BLaER1 treated with 17β-estradiol and CSF1 and Interleukin-3, amounts not matched to agents 10 nM and 100 nM (cell line): ENCODE results near the gene C3orf20.

Experiments
- H3K27ac ChIP-seq, 11 experiments: shearing (Covaris generic); formaldehyde crosslinking; 2 replicates each; pipeline ENCODE4 v1.8.1; 2022
- H3K27me3 ChIP-seq, 11 experiments: shearing (Covaris generic); formaldehyde crosslinking; 2 replicates each; pipeline ENCODE4 v1.8.1; 2022
- H3K36me3 ChIP-seq, 11 experiments: shearing (Covaris generic); formaldehyde crosslinking; 2 replicates each; pipeline ENCODE4 v1.8.1; 2022
- H3K4me1 ChIP-seq, 10 experiments: shearing (Covaris generic); formaldehyde crosslinking; 2 replicates each; pipeline ENCODE4 v1.8.1; 2022
- H3K4me2 ChIP-seq, 11 experiments: shearing (Covaris generic); formaldehyde crosslinking; 2 replicates each; pipeline ENCODE4 v1.8.1; 2022
- H3K4me3 ChIP-seq, 10 experiments: shearing (Covaris generic); formaldehyde crosslinking; 2 replicates each; pipeline ENCODE4 v1.8.1; 2022
- H3K9ac ChIP-seq, 11 experiments: shearing (Covaris generic); formaldehyde crosslinking; 2 replicates each; pipeline ENCODE4 v1.8.1; 2022
- H3K9me3 ChIP-seq, 11 experiments: shearing (Covaris generic); formaldehyde crosslinking; replicated peaks in 1 of 11; 2 replicates each; pipeline ENCODE4 v1.8.1; 2022
- H4K20me1 ChIP-seq, 11 experiments: shearing (Covaris generic); formaldehyde crosslinking; 2 replicates each; pipeline ENCODE4 v1.8.1; 2022
- Cebpa-rat ChIP-seq, 11 experiments: shearing (Covaris generic); IDR thresholded peaks; 2 replicates each; pipeline ENCODE4 v1.8.1; 2022

C3orf20 gene

DNA sequence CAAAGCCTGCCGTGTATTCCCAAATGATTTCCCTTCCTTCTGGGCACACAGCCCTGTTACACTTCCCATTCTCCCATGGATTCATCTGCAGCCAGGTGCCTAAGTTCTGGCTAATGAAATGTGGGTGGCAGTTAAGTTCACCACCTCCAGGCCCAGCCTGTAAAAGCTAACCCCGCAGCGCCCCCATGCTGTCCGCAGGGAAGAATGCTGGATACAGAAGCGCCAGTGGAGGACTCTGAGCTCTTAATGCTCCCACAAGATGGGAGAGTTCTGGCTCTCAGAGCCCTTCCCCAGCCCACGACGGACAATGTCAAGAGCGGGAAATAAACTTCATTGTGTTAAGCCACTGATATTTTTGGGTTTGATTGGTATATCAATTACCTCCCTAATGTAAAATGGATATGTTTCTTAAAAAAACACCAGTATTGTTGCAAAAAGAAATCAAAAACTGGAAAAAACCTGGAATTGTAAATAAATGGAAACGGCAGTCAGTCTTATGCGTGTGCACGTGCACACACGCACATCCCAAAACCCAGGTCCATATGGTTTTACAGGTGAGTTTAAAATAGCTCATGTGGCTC lies 106.1 kb downstream of the C3orf20 start:
- Histone ChIP-seq H3K27me3 (no peaks in the 10 kb centered on the region), H3K9me3 (peaks cover 17 to 36% (median 28%) of the 10 kb centered on the region in 11 experiments; a peak in 21 of 22 replicates), H4K20me1 (no peaks in the 10 kb centered on the region), H3K4me3 (no peak overlapping the region), H3K4me2 (no peak overlapping the region), H3K4me1 (peaks cover 0 to 11% (median 8%) of the 10 kb centered on the region in 10 experiments; a peak in 12 of 20 replicates), H3K36me3 (no peaks in the 10 kb centered on the region), H3K27ac (no peak overlapping the region), H3K9ac (no peak overlapping the region)
- no peak for TF ChIP-seq Cebpa-rat (IDR thresholded peaks at IDR 0.05)

DNA sequence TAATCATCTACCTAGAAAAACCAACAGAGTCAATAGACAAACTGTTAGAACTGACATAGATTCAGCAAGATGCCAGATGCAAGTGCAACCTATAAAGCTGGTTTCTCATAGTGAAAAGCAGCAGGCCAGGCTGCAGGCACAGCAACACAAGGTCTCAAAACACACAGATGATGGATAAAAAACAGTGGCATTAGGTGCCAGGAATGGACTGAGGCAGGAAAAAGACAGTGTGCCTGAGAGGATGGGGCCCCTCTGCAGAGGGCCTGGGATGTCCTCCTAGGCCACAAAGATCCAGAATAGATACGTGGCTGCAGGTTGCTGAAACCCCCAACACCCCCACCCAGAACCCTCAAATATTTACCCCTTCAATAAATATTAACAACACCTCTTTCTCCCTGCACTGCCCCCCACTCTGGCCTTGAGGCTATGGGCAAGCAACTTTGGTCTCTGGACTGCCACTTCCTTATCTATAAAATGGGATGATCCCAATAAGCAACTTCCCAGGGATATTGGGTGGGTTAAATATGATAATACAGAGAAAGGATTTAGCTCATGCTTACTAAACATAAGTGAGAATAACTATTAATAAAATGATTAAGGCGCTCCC lies 108.6 kb downstream of the C3orf20 start:
- Histone ChIP-seq H3K4me1 (peaks cover 0 to 19% (median 13%) of the 10 kb centered on the region in 10 experiments; a peak in 13 of 20 replicates), H3K9ac (no peak overlapping the region), H4K20me1 (no peaks in the 10 kb centered on the region), H3K27ac (no peak overlapping the region), H3K9me3 (peaks cover 16 to 35% (median 25%) of the 10 kb centered on the region in 11 experiments), H3K27me3 (no peaks in the 10 kb centered on the region), H3K4me2 (peak overlapping the region in 5 of 11 experiments; percentile 18 to 44 (median 23); a peak in 4 of 22 replicates), H3K4me3 (no peak overlapping the region), H3K36me3 (no peaks in the 10 kb centered on the region)
- TF ChIP-seq Cebpa-rat (IDR thresholded peaks at IDR 0.05): no peak

DNA sequence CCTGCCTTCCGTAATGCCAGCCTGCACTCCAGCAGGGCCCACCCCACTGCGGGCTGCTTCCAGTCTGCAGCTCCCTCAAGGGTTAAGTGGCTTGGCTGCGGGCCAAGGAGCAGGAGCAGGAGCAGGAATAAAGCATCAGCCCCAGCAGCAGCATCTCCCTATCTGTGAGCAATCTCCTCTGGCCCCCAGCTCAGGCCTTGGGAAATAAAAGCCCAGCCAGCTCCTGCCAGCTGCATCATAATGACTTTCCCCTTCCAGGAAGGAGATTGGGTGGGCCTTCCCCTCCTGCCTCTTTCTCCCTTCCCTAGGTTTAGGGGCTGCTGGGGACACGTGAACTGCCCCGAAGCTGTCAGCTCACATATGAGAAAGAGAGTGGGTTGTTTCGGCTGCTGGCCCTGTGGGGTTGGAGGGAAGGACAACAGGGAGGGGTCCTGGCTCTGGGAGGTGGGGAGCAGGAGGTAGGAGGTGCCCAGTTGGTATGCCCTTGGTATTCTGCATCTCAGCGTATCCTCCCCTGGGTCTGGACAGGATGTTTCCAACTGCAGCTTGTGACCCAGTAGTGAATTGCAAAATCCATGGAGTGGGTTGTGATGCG lies 109.2 kb downstream of the C3orf20 start:
- H3K4me1 ChIP-seq: peaks cover 0 to 21% (median 13%) of the 10 kb centered on the region in 10 experiments; a peak in 13 of 20 replicates
- H3K27ac ChIP-seq: no peak overlapping the region; a peak in 1 of 22 replicates
- no peak overlapping the region; a peak in 1 of 22 replicates for H3K9ac ChIP-seq
- peaks cover 10 to 29% (median 19%) of the 10 kb centered on the region in 11 experiments; a peak in 21 of 22 replicates for H3K9me3 ChIP-seq
- no peak for TF ChIP-seq Cebpa-rat (IDR thresholded peaks at IDR 0.05)
- peak overlapping the region in 6 of 11 experiments; percentile 15 to 44 (median 20); a peak in 8 of 22 replicates for H3K4me2 ChIP-seq
- no peaks in the 10 kb centered on the region for H3K27me3 ChIP-seq
- H3K36me3 ChIP-seq: no peaks in the 10 kb centered on the region
- H4K20me1 ChIP-seq: no peaks in the 10 kb centered on the region
- no peak overlapping the region for H3K4me3 ChIP-seq

DNA sequence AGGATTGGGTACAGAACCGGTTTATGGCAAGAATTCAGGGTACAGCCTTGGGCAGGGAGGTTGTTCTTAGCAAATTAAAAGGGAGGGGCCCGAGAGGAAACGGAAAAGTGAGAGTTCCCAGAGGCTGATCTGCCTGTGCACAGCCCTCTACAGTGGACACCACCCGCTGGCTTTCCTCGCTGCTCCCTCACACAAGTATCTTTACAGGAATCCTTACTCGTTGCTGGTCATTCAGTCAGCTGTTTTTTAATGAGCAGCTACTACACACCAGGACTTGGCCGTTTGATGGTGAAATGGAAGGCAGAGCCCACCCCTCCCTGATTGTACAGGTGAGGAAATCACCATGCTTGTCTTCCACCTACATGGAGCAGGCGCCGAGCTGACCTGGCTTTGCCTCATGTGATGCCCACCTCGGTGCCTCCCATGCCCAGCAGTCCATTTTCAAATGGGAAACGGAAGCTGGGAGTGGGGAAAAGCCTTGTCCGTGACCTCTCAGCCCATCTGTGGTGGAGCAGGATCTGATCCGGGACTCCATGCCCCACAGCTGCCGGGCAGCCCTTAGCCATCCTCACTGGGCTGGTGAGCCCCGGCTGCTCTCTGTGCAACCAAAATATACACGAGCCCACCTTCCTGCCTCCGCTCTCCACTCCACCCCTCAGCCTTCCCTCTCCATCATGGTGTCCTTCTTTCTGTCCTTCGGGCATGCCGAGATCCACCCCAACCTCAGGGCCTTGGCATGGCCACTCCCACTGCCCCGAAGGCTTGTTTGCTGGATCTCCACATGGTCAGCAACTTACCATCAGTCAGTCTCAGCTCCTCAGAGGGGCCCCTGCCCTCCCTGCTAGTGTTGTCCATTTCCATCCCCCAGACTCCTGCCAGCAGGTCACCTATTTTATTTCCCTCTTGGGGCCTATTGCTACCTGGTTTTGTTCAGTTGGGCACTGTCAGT lies 110.5 kb downstream of the C3orf20 start:
- H4K20me1 ChIP-seq: no peaks in the 10 kb centered on the region
- TF ChIP-seq Cebpa-rat (IDR thresholded peaks at IDR 0.05): no peak

DNA sequence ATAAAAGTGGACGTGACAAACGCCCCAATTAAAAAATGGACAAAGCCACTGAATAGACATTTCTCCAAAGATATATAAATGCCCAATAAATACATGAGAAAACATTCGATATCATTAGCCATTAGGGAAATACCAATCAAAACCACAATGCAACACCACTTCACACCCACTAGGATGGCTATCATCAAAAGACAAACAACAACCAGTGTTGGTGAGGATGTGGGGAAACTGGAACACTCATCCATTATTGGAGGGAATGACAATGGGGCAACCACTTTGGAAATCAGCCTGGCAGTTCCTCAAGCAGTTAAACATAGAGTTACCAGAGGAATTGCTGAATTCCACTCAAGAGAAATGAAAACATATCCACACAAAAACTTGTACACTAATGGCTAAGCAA lies 111.4 kb downstream of the C3orf20 start:
- Histone ChIP-seq H3K27me3 (no peaks in the 10 kb centered on the region), H3K4me1 (peaks cover 0 to 21% (median 13%) of the 10 kb centered on the region in 10 experiments; a peak in 13 of 20 replicates), H3K36me3 (no peaks in the 10 kb centered on the region), H3K9me3 (peaks cover 0 to 18% (median 10%) of the 10 kb centered on the region in 11 experiments; a peak in 9 of 22 replicates), H3K27ac (no peak overlapping the region), H3K9ac (no peak overlapping the region), H3K4me2 (no peak overlapping the region), H4K20me1 (no peaks in the 10 kb centered on the region), H3K4me3 (no peak overlapping the region)
- no peak for TF ChIP-seq Cebpa-rat (IDR thresholded peaks at IDR 0.05)

More for the DNA sequence above, 110.5 kb downstream of the C3orf20 start:
- Histone ChIP-seq H3K9me3 (peaks cover 0 to 18% (median 10%) of the 10 kb centered on the region in 11 experiments; a peak in 9 of 22 replicates), H3K4me1 (peaks cover 0 to 21% (median 13%) of the 10 kb centered on the region in 10 experiments; a peak in 13 of 20 replicates), H3K27ac (no peak overlapping the region), H3K36me3 (no peaks in the 10 kb centered on the region), H3K4me2 (no peak overlapping the region), H3K4me3 (no peak overlapping the region), H3K9ac (no peak overlapping the region), H3K27me3 (no peaks in the 10 kb centered on the region)

DNA sequence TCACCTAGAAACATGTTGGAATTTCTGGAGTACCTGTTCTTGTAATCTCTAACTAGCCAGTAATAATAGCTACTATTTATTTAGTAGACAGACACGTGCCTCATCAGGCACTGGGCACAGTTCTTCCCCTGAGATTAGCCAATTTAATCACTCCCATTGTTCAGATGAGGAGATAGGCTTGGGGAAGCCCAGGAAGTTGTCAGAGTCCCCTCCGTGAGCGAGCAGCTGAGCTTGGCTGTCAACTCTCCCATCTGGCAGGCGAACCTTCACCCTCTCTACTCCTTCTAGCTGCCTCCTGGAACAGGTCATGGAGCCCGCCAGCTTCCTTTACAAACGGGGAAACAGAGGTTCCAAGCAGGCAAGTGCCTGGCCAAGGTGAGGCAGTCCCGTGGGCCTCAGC lies 112.7 kb downstream of the C3orf20 start:
- no peak for TF ChIP-seq Cebpa-rat (IDR thresholded peaks at IDR 0.05)
- Histone ChIP-seq H3K36me3 (no peaks in the 10 kb centered on the region), H3K27me3 (no peaks in the 10 kb centered on the region), H3K9me3 (peaks cover 0 to 18% (median 10%) of the 10 kb centered on the region in 11 experiments; a peak in 9 of 22 replicates), H3K27ac (no peak overlapping the region), H4K20me1 (no peaks in the 10 kb centered on the region), H3K4me3 (no peak overlapping the region), H3K4me2 (peak overlapping the region in 7 of 11 experiments; percentile 3 to 46 (median 24); a peak in 8 of 22 replicates), H3K4me1 (peaks cover 0 to 28% (median 16%) of the 10 kb centered on the region in 10 experiments; a peak in 16 of 20 replicates), H3K9ac (no peak overlapping the region)

DNA sequence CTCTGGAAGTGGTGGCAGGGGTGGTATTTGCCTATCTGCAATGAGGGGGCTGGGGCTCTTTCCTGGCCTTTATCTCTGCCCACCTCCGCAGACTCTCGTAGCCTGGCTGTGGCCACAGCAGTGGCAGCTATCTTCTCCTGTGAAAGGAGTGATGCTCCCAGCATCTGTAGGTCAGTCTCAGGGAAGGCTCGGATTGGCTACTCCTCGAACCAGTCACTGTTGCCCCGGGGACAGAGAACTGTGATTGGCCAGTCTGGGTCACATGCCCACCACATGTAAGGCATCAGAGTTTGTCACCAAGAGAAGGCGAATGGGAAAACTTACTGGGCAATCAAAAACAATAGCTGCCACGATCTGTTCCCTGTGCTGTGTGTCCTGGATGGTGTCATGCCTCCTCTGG lies 113.7 kb downstream of the C3orf20 start:
- Histone ChIP-seq H3K4me1 (peaks cover 0 to 38% (median 26%) of the 10 kb centered on the region in 10 experiments; a peak in 16 of 20 replicates), H3K4me3 (no peak overlapping the region), H3K9ac (no peak overlapping the region), H3K4me2 (no peak overlapping the region), H4K20me1 (no peaks in the 10 kb centered on the region), H3K36me3 (no peaks in the 10 kb centered on the region), H3K27me3 (no peaks in the 10 kb centered on the region), H3K9me3 (peaks cover 0 to 18% (median 10%) of the 10 kb centered on the region in 11 experiments; a peak in 9 of 22 replicates), H3K27ac (no peak overlapping the region)
- no peak for TF ChIP-seq Cebpa-rat (IDR thresholded peaks at IDR 0.05)

DNA sequence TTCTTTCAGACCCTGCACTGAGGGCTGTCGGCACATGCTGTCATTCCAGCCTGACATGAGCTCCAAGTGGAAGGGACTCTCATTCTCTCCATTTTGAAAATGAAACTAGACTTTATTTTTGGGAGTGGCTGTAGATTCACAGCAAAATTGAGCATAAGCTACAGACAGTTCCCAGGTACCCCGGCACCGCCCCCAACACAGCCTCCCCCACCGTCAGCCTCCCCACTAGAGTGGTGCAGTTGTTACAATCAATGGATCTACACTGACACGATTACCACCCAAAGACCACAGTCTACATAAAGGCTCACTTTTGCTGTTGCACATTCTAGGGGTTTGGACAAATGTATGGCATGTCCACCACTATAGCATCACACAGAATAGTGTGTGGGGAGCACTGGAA lies 114.3 kb downstream of the C3orf20 start:
- Histone ChIP-seq H3K36me3 (no peaks in the 10 kb centered on the region), H3K27ac (no peak overlapping the region), H3K4me3 (no peak overlapping the region), H3K27me3 (no peaks in the 10 kb centered on the region), H3K9me3 (peaks cover 0 to 18% (median 10%) of the 10 kb centered on the region in 11 experiments; a peak in 9 of 22 replicates), H4K20me1 (no peaks in the 10 kb centered on the region), H3K4me2 (no peak overlapping the region), H3K4me1 (peaks cover 0 to 38% (median 25%) of the 10 kb centered on the region in 10 experiments; a peak in 16 of 20 replicates), H3K9ac (no peak overlapping the region)
- TF ChIP-seq Cebpa-rat (IDR thresholded peaks at IDR 0.05): no peak
